Fibroblast of villous mesenchyme (primary cell): ENCODE data around the gene GPHA2. TPM values are rescaled to one million over a fixed set of nuclear protein-coding genes. Genes with fewer than 3 reads are reported as not detected.

Experiments used
- DNase-seq: peaks from one replicate; pipeline ENCODE4 v3.0.0-alpha.2; 2010; ENCODE audit warnings: low read depth
- H3K4me3 ChIP-seq: 2 replicates; pipeline ENCODE4 v1.5.1; 2011; ENCODE audit warnings: low read depth, mild to moderate bottlenecking, low read length
- CTCF ChIP-seq: IDR thresholded peaks from 2 replicates; pipeline ENCODE4 v1.5.1; 2012; ENCODE audit warnings: low read depth, mild to moderate bottlenecking, low read length; ENCODE audit not compliant: insufficient read depth
- total RNA-seq: library from RNA; depleted of rRNA; stranded (reverse); fragments of >200 nt; gene quantifications from 2 replicates; pipeline ENCODE4 v1.2.3, GENCODE V29; 2012

The GPHA2 gene
- total RNA-seq, 1 donor, result not detected

- H3K4me3 ChIP-seq, result no peak overlapping the region
- DNase-seq, result no peak
- no peak for TF ChIP-seq CTCF
Measured at GRCh38 chr11:64911689-64912088, 24.0 kb downstream of the GPHA2 start.

DNA sequence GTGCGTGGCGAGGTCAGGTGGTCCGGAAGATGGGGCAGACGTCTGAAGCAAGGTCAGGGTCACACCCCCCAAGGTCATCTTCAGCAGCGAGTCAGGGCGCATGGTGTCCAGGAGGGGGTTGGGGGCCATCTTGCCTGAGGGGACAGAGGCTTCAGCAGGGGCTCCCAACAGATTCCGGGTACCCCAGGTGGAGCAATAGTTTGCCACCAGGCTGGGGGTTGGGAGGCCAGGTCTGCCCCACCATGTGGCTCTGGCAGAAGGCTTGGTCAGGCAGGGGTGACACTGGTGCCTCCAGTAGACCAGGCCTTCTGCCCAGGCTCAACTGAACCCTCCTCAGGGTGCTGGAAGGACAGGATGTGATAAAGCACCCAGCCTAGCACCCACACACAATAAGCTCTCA lies 24.6 kb downstream of the GPHA2 start:
- DNase-seq, result no peak
- H3K4me3 ChIP-seq, result no peak overlapping the region
- TF ChIP-seq CTCF, result no peak

DNA sequence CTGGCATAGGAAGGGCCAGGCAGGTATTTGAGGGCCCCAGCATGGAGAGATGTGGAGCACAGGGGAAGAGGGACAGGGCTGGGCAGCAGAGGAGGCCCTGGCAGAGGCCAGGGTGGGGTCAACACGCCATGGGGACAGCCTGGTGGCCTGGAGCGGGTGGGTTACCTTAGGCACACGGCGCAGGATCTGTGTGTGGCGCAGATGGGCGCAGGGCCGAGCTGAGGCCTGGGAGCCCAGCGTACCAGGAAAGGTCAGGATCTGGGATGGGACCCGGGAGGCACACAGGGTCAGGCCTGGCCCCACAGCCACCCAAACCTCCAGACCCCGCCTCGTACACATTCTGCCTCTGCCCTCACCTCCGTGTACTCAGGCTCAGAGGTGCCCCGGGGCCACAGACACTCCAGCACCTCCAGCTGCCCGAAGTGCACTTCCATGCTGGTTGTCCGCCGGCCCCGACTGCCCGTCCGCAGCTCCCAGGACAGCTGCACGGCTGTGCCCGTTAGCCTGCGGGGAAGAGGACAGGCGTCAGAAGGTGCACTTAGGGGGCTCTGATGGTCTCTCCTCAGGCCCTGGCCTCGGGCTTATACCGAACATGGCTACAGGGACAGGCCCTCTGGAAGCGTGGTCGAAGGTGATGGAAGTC lies 25.1 kb downstream of the GPHA2 start:
- TF ChIP-seq CTCF, result no peak
- no peak overlapping the region for H3K4me3 ChIP-seq
- no peak for DNase-seq

- no peak for DNase-seq
- no peak for TF ChIP-seq CTCF
Measured at GRCh38 chr11:64909653-64910343, 25.9 kb downstream of the GPHA2 start.

GRCh38 chr11:64908766-64909165 lies 26.9 kb downstream of the GPHA2 start:
- H3K4me3 ChIP-seq, result no peak overlapping the region
- TF ChIP-seq CTCF, result no peak
- no peak for DNase-seq

More at GRCh38 chr11:64909653-64910343, 25.9 kb downstream of the GPHA2 start:
- H3K4me3 ChIP-seq, result no peak overlapping the region

DNA sequence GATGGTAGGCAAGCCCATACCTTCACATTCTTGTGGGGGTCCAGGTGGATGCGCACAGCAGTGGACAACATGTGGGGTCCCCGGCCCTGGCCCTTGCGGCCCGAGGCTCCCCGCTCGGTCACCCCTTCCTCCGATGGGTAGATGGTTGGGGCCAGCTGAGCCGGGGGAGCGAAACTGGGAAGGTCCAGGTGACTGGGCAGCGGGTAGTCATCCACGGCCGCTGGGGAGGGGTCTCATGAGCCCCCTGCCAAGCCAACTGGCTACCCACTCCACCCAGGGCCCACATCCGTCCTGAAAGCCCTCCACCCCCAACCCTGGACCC lies 29.4 kb downstream of the GPHA2 start:
- no peak for DNase-seq
- no peak overlapping the region for H3K4me3 ChIP-seq
- TF ChIP-seq CTCF, result no peak
